HEK293 (cell line): ENCODE results near the gene SAYSD1.

Experiments used
- CTCF ChIP-seq: fragments of 450-650 bp; formaldehyde crosslinking; IDR thresholded peaks from 2 replicates; pipeline ENCODE4 v1.5.1; 2016; ENCODE audit warnings: missing biosample characterization, missing genetic modification characterization
- KLF1 ChIP-seq: fragments of 450-650 bp; formaldehyde crosslinking; IDR thresholded peaks from 2 replicates; pipeline ENCODE4 v1.5.1; 2016; ENCODE audit warnings: missing biosample characterization, missing genetic modification characterization
- KLF17 ChIP-seq: fragments of 450-650 bp; formaldehyde crosslinking; IDR thresholded peaks from 2 replicates; pipeline ENCODE4 v1.5.1; 2016; ENCODE audit warnings: missing biosample characterization, missing genetic modification characterization
- PATZ1 ChIP-seq: fragments of 450-650 bp; formaldehyde crosslinking; IDR thresholded peaks from 2 replicates; pipeline ENCODE4 v1.5.1; 2016; ENCODE audit warnings: missing biosample characterization, missing genetic modification characterization
- SP2 ChIP-seq: fragments of 450-650 bp; formaldehyde crosslinking; IDR thresholded peaks from 2 replicates; pipeline ENCODE4 v1.5.1; 2016; ENCODE audit warnings: missing biosample characterization, missing genetic modification characterization
- TSHZ1 ChIP-seq: fragments of 450-650 bp; formaldehyde crosslinking; IDR thresholded peaks from 2 replicates; pipeline ENCODE4 v1.5.1; 2016; ENCODE audit warnings: missing biosample characterization, missing genetic modification characterization, borderline replicate concordance
- ZNF2 ChIP-seq: fragments of 450-650 bp; formaldehyde crosslinking; IDR thresholded peaks from 2 replicates; pipeline ENCODE4 v1.5.1; 2016; ENCODE audit warnings: missing biosample characterization, missing genetic modification characterization
- ZNF580 ChIP-seq: fragments of 450-650 bp; formaldehyde crosslinking; IDR thresholded peaks from 2 replicates; pipeline ENCODE4 v1.5.1; 2016; ENCODE audit warnings: missing biosample characterization, missing genetic modification characterization
- TF ChIP-seq, protein P1 (sequence below): fragments of 450-650 bp; formaldehyde crosslinking; optimal IDR thresholded peaks from 2 replicates; pipeline ENCODE3; 2016; ENCODE audit warnings: missing biosample characterization, mild to moderate bottlenecking, missing genetic modification characterization

DNA sequence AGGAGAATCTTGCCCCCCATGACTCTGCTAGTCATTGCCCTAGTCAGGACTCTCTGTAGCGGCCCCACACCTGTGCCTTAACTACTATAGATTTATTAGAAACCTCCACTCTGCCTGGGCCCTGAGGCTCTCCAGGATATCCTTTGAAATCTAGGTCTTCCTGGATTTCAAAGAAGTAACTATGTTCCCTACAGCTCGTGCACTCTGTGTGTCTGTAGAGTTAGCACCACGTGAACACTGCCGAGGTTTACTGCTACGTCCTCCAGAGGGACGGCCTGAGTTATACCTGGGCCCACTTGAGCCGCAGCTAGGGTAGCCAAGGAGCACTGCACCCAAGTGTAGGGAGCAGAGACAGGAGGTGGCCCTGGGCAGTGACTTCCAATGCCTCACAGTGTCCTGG lies 46.6 kb downstream of the SAYSD1 start:
- TF ChIP-seq CTCF (no peak), KLF17 (tag by site-specific recombination) (no peak), SP2 (tag by site-specific recombination) (no peak), KLF1 (no peak), PATZ1 (tag by site-specific recombination) (no peak), TSHZ1 (tag by site-specific recombination) (no peak), ZNF2 (tag by site-specific recombination) (no peak), ZNF580 (tag by site-specific recombination) (no peak)
- TF ChIP-seq, protein P1, sequence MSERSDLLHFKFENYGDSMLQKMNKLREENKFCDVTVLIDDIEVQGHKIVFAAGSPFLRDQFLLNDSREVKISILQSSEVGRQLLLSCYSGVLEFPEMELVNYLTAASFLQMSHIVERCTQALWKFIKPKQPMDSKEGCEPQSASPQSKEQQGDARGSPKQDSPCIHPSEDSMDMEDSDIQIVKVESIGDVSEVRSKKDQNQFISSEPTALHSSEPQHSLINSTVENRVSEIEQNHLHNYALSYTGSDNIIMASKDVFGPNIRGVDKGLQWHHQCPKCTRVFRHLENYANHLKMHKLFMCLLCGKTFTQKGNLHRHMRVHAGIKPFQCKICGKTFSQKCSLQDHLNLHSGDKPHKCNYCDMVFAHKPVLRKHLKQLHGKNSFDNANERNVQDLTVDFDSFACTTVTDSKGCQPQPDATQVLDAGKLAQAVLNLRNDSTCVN (tag by site-specific recombination), result no peak
